ENCODE measurements around the gene PPTC7.
A peak's percentile ranks its signal among the peaks of the same experiment; 100 is the strongest.
"Not testable (repeated sequence)": the region's sequence is repeated elsewhere in the genome, so short reads cannot be mapped to it uniquely, and the experiment has no call there.

The PPTC7 gene

GRCh38 chr12:110583137-110584059 is at the start of gene PPTC7:
Gene PPTC7, minus strand, starts transcription at chr12:110583318. Its CDS starts 287 bp downstream, at chr12:110583031.
- Histone ChIP-seq H3K27ac (peak within 1 kb of the TSS; percentile 75 to 99 (median 92)), H3K4me3 (peak within 1 kb of the TSS; percentile 68 to 97 (median 91))

GRCh38 chr12:110627500-110628195 is 44.5 kb upstream of the PPTC7 start:
- H3K27ac ChIP-seq: peak overlapping the region in 1 of 21 experiments; percentile 10
- H3K4me3 ChIP-seq: no peak overlapping the region

GRCh38 chr12:110622582-110622981 is 39.5 kb upstream of the PPTC7 start:
- Histone ChIP-seq H3K4me3 (no peak overlapping the region), H3K27ac (no peak overlapping the region)

- Histone ChIP-seq H3K4me3 (no peak overlapping the region), H3K27ac (peak overlapping the region in 1 of 21 experiments; percentile 58)
Measured at GRCh38 chr12:110619534-110619953, 36.4 kb upstream of the PPTC7 start.

GRCh38 chr12:110616471-110617115 is 33.5 kb upstream of the PPTC7 start:
- Histone ChIP-seq H3K4me3 (no peak overlapping the region), H3K27ac (no peak overlapping the region)

GRCh38 chr12:110615171-110615570 is 32.1 kb upstream of the PPTC7 start:
- Histone ChIP-seq H3K27ac (no peak overlapping the region), H3K4me3 (no peak overlapping the region)

GRCh38 chr12:110613771-110614684 is 30.9 kb upstream of the PPTC7 start, which contains the start of gene TCTN1:
Gene TCTN1, plus strand, starts transcription at chr12:110614129. Its CDS starts 54 bp downstream, at chr12:110614183.
- peak within 1 kb of the TSS in 20 of 21 experiments; percentile 46 to 86 (median 75) for H3K27ac ChIP-seq
- H3K4me3 ChIP-seq: peak within 1 kb of the TSS; percentile 52 to 82 (median 66)

GRCh38 chr12:110613071-110613770 is 30.1 kb upstream of the PPTC7 start:
- Histone ChIP-seq H3K4me3 (peak overlapping the region; percentile 52 to 82 (median 66)), H3K27ac (peak overlapping the region in 20 of 21 experiments; percentile 46 to 86 (median 75))

- peak overlapping the region in 12 of 21 experiments; percentile 8 to 85 (median 62) for H3K27ac ChIP-seq
- peak overlapping the region in 2 of 7 experiments; percentile 5 to 14 for H3K4me3 ChIP-seq
Measured at GRCh38 chr12:110606253-110606611, 23.1 kb upstream of the PPTC7 start.

- H3K4me3 ChIP-seq, H3K27ac ChIP-seq: not testable (repeated sequence)
Measured at GRCh38 chr12:110602085-110602814, 19.1 kb upstream of the PPTC7 start.

- Histone ChIP-seq H3K4me3 (no peak overlapping the region), H3K27ac (peak overlapping the region in 2 of 21 experiments; percentile 24 to 42)
Measured at GRCh38 chr12:110600254-110600653, 17.1 kb upstream of the PPTC7 start.

GRCh38 chr12:110599334-110599733 is 16.2 kb upstream of the PPTC7 start:
- H3K27ac ChIP-seq: peak overlapping the region in 2 of 21 experiments; percentile 42 to 66
- H3K4me3 ChIP-seq: no peak overlapping the region

- Histone ChIP-seq H3K4me3 (no peak overlapping the region), H3K27ac (no peak overlapping the region)
Measured at GRCh38 chr12:110597885-110598284, 14.8 kb upstream of the PPTC7 start.

- H3K27ac ChIP-seq: peak overlapping the region in 4 of 21 experiments; percentile 10 to 83 (median 46)
- H3K4me3 ChIP-seq: not testable (repeated sequence)
Measured at GRCh38 chr12:110592919-110593318, 9.8 kb upstream of the PPTC7 start.

GRCh38 chr12:110592078-110592477 is 9.0 kb upstream of the PPTC7 start:
- Histone ChIP-seq H3K4me3 (no peak overlapping the region), H3K27ac (peak overlapping the region in 15 of 21 experiments; percentile 9 to 84 (median 72))

- peak overlapping the region in 19 of 21 experiments; percentile 7 to 84 (median 72) for H3K27ac ChIP-seq
- no peak overlapping the region for H3K4me3 ChIP-seq
Measured at GRCh38 chr12:110591451-110592051, 8.4 kb upstream of the PPTC7 start.

- Histone ChIP-seq H3K4me3 (no peak overlapping the region), H3K27ac (peak overlapping the region in 20 of 21 experiments; percentile 7 to 84 (median 72))
Measured at GRCh38 chr12:110590806-110591326, 7.7 kb upstream of the PPTC7 start.
